Stomach (tissue), 9 donors: Measurements from ENCODE around the gene TMEM178A. TPM values are rescaled to one million over a fixed set of nuclear protein-coding genes. Genes with fewer than 3 reads are reported as not detected.

Experiments
- DNase-seq, 2 donors: peaks; one replicate each; pipeline versions ENCODE4 v3.0.0 to v3.0.0-alpha.2; 2013 to 2019
- H3K27ac ChIP-seq, 5 donors: fragments of 200-600 bp in 4 of 5; sonication (generic) in 4 of 5; one replicate each; pipeline ENCODE4 v1.5.1; 2013 to 2019; ENCODE audit warnings: mild to moderate bottlenecking in 1 of 5, moderate library complexity in 1 of 5
- H3K27me3 ChIP-seq, 3 donors: fragments of 200-600 bp; sonication (generic); one replicate each; pipeline ENCODE4 v1.5.1; 2017 to 2019; ENCODE audit warnings: mixed run types in 1 of 3
- H3K36me3 ChIP-seq, 4 donors: fragments of 200-600 bp; sonication (generic); 1 replicate in 3 of 4; 2 replicates in 1 of 4; pipeline ENCODE4 v1.5.1; 2016 to 2019
- H3K4me1 ChIP-seq, 4 donors: fragments of 200-600 bp; sonication (generic); one replicate each; pipeline ENCODE4 v1.5.1; 2016 to 2019
- H3K4me3 ChIP-seq, 4 donors: fragments of 200-600 bp; sonication (generic) in 3 of 4; one replicate each; pipeline ENCODE4 v1.5.1; 2016 to 2019; ENCODE audit warnings: mild to moderate bottlenecking in 1 of 4
- H3K9me3 ChIP-seq, 4 donors: fragments of 200-600 bp; sonication (generic); one replicate each; pipeline ENCODE4 v1.5.1; 2016 to 2019
- POLR2A ChIP-seq, 4 donors: fragments of 450-650 bp; IDR thresholded peaks; one replicate each; pipeline ENCODE4 v1.6.1; 2016; ENCODE audit warnings: antibody characterized with exemption in 4 of 4, control low read depth in 2 of 4, mild to moderate bottlenecking in 1 of 4, moderate library complexity in 1 of 4
- POLR2AphosphoS5 ChIP-seq, 3 donors: sonication (generic); formaldehyde crosslinking; IDR thresholded peaks; one replicate each; pipeline ENCODE4 v1.6.1; 2016; ENCODE audit warnings: antibody characterized with exemption in 3 of 3
- WGBS, 5 donors: extraction: QIAGEN DNeasy Blood & Tissue Kit in 3 of 5; methylation state at CpG; one replicate each; pipeline versions ENCODE4 v1.1.5 to v1.1.7; 2013 to 2018; 5-methylcytosine and 5-hydroxymethylcytosine counted together
- intact Hi-C: fragments of 100-400 bp; cut with DNase I; formaldehyde crosslinking; loops from one replicate; pipeline ENCODE4 v1.15.1; 2023; ENCODE audit warnings: low total_unique reads
- polyA plus RNA-seq, 3 donors: library from polyadenylated mRNA; stranded (reverse); fragments of 200-250 nt; gene quantifications; one replicate each; pipeline ENCODE4 v1.2.3, GENCODE V29; 2013
- total RNA-seq, 5 donors: library from RNA; depleted of rRNA; stranded (reverse); fragments of >200 nt; gene quantifications; one replicate each; pipeline versions ENCODE4 v1.1.0 to v1.2.3, GENCODE V29; 2014 to 2016
- TF ChIP-seq, protein P1 (sequence below), 7 experiments: fragments of 450-650 bp in 4 of 7; fragments of 200-600 bp in 3 of 7; sonication (generic) in 3 of 7; IDR thresholded peaks; one replicate each; pipeline ENCODE4 v1.5.1; 2016 to 2019; ENCODE audit warnings: antibody characterized with exemption in 7 of 7, control low read depth in 2 of 7, mild to moderate bottlenecking in 1 of 7
- donor health status: healthy with polysubstance abuse.
- donor health status: Bipolar disorder and iron deficiency.
- donor health status: healthy.

TMEM178A gene
- total and polyA plus RNA-seq, 8 donors: 0.62 to 36.5 (median 4.4) TPM

DNA sequence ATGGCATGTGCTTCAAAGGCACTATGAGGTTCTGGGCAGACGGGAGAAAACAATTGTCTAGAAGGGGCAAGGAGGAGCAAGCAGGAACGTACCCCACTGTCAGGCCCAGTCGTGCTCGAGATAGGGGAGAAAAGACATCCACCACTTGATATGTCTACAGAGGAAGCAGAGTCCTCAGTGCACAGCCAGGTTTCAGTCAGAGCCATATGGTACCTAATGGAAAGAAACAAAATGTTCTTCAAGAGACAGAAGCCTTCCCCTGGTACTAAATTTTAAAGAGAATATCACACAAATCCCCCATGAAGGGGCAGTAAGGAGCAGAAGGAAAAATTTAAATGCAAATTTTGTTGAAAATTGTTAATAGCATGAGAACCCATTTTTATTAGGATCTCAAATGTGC lies 91.4 kb downstream of the TMEM178A start:
- Histone ChIP-seq H3K27ac (no peak overlapping the region), H3K9me3 (no peaks in the 10 kb centered on the region), H3K4me3 (no peak overlapping the region), H3K4me1 (peaks cover 0 to 10% (median 0%) of the 10 kb centered on the region in 4 donors), H3K27me3 (no peaks in the 10 kb centered on the region), H3K36me3 (peaks cover 36 to 99% (median 93%) of the 10 kb centered on the region in 4 donors)
- 93 to 97% (median 97%) methylated on average over 4 of the region's 4 CpGs for WGBS, 5 donors
- intact Hi-C loops: no loop called here
- TF ChIP-seq POLR2AphosphoS5 (IDR thresholded peaks at IDR 0.05): no peak
- TF ChIP-seq POLR2A (IDR thresholded peaks at IDR 0.05): no peak
- TF ChIP-seq, protein P1, sequence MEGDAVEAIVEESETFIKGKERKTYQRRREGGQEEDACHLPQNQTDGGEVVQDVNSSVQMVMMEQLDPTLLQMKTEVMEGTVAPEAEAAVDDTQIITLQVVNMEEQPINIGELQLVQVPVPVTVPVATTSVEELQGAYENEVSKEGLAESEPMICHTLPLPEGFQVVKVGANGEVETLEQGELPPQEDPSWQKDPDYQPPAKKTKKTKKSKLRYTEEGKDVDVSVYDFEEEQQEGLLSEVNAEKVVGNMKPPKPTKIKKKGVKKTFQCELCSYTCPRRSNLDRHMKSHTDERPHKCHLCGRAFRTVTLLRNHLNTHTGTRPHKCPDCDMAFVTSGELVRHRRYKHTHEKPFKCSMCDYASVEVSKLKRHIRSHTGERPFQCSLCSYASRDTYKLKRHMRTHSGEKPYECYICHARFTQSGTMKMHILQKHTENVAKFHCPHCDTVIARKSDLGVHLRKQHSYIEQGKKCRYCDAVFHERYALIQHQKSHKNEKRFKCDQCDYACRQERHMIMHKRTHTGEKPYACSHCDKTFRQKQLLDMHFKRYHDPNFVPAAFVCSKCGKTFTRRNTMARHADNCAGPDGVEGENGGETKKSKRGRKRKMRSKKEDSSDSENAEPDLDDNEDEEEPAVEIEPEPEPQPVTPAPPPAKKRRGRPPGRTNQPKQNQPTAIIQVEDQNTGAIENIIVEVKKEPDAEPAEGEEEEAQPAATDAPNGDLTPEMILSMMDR (IDR thresholded peaks at IDR 0.05): no peak
- DNase-seq: no peak

DNA sequence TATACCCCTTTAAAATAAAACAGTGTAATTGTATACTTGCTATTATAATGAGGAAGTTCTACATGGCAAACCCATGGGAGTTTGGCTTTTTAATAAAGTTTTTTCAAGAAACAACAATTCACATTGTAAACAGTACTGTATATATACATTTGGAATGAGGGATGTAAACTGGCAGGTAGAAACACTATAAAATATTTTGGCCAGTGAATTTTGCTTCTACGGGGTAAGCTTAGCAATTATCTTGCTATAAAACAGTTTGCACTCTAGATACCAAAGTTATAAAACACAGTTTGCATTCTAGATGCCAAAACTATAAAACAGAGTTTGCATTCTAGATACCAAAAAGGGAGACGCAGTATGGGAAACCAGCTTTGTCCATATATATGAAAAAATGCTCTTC lies 96.7 kb downstream of the TMEM178A start:
- H3K4me1 ChIP-seq: no peaks in the 10 kb centered on the region
- H3K27ac ChIP-seq: no peak overlapping the region
- no peak for TF ChIP-seq POLR2A (IDR thresholded peaks at IDR 0.05)
- no peak for TF ChIP-seq POLR2AphosphoS5 (IDR thresholded peaks at IDR 0.05)
- TF ChIP-seq, protein P1 (IDR thresholded peaks at IDR 0.05): no peak
- 93 to 99% (median 96%) methylated on average over 2 of the region's 2 CpGs for WGBS, 5 donors
- peaks cover 17 to 86% (median 79%) of the 10 kb centered on the region in 4 donors for H3K36me3 ChIP-seq
- no peak for DNase-seq
- intact Hi-C loops: no loop called here
- no peak overlapping the region for H3K4me3 ChIP-seq
- no peaks in the 10 kb centered on the region for H3K9me3 ChIP-seq
- H3K27me3 ChIP-seq: no peaks in the 10 kb centered on the region

Other genes with a start within 250 kb of the TMEM178A start
- gene MAP4K3, start 228.6 kb upstream of the TMEM178A start, total RNA-seq: 100 to 1,000 TPM in 2 of 5 donors, 10 to 100 TPM in 3; 86.4 to 166 (median 95.1) TPM
- gene MAP4K3, start 228.6 kb upstream of the TMEM178A start, polyA plus RNA-seq: 10 to 100 TPM; 13.5 to 20.0 (median 15.5) TPM
- gene THUMPD2, start 113.3 kb downstream of the TMEM178A start, total RNA-seq: 10 to 100 TPM in 3 of 5 donors, 1 to 10 TPM in 2; 4.3 to 30.1 (median 12.9) TPM
- gene THUMPD2, start 113.3 kb downstream of the TMEM178A start, polyA plus RNA-seq: 10 to 100 TPM in 1 of 3 donors, 1 to 10 TPM in 2; 5.1 to 12.6 (median 9.3) TPM